Natural killer cell treated with Interleukin-12 subunit alpha and Interleukin-12 subunit beta and Interleukin-15 and Interleukin-18, amount 100 ng/mL, for 72 hours (primary cell): ENCODE results near the gene ATP9B. TPM values are rescaled to one million over a fixed set of nuclear protein-coding genes. Genes with fewer than 3 reads are reported as not detected.
A peak's percentile ranks its signal among the peaks of the same experiment; 100 is the strongest.

Experiments used
- ATAC-seq, 2 donors: fragments of 150-1000 bp; cut with Tn5 transposase in 1 of 2; sonication (Bioruptor Pico), chemical (Tn5 transposase) in 1 of 2; 2 replicates each; pipeline ENCODE4 v1.10.0; 2021
- DNase-seq: peaks from one replicate; pipeline ENCODE4 v3.0.0; 2022; ENCODE audit warnings: low spot score
- H3K27ac Mint-ChIP-seq, 2 donors: 1 replicate in 1 of 2; 2 replicates in 1 of 2; pipeline ENCODE4 v1.8.0; 2022; ENCODE audit warnings: mixed read lengths in 2 of 2, mild to moderate bottlenecking in 1 of 2, moderate library complexity in 1 of 2
- H3K27me3 Mint-ChIP-seq, 2 donors: 1 replicate in 1 of 2; 2 replicates in 1 of 2; pipeline ENCODE4 v1.8.0; 2022; ENCODE audit warnings: mixed read lengths in 2 of 2
- H3K36me3 Mint-ChIP-seq: one replicate; pipeline ENCODE4 v1.8.0; 2022; ENCODE audit warnings: mixed read lengths
- H3K4me1 Mint-ChIP-seq, 2 donors: 1 replicate in 1 of 2; 2 replicates in 1 of 2; pipeline ENCODE4 v1.8.0; 2022; ENCODE audit warnings: low read depth in 2 of 2, mixed read lengths in 2 of 2, mild to moderate bottlenecking in 1 of 2
- H3K4me3 Mint-ChIP-seq: one replicate; pipeline ENCODE4 v1.8.0; 2022; ENCODE audit warnings: mixed read lengths
- H3K9me3 Mint-ChIP-seq: 2 replicates; pipeline ENCODE4 v1.8.0; 2022; ENCODE audit warnings: mixed read lengths
- total RNA-seq, 2 donors: library from RNA; stranded (reverse); gene quantifications; one replicate each; pipeline ENCODE4 v1.2.3, GENCODE V29; 2022

The ATP9B gene
- total RNA-seq, 2 donors from 2014 or later = 36.8 to 59.6 TPM

DNA sequence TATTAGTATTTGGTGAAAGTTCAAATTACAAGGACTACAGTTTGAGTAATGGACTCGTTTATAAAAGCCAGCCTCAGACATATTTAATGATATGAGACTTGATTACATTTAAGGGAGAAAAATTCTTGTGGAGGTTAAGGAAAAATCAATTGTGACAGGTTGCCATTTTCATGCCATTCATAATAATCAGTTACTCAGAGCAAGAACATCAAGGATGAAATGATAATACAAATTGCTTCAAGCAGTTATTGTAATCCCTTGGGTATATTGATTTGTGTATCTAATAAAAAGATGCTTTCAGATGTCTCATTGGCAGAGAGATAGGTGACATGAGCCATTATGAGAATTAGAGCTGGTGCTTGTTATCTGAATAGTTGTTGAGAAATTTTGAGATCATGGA, 153.6 kb downstream of the ATP9B start:
- H3K36me3 Mint-ChIP-seq = no peaks in the 10 kb centered on the region
- no peak overlapping the region for H3K27ac Mint-ChIP-seq
- ATAC-seq = no peak
- no peak overlapping the region for H3K4me3 Mint-ChIP-seq
- no peaks in the 10 kb centered on the region for H3K27me3 Mint-ChIP-seq
- H3K4me1 Mint-ChIP-seq = peaks cover 7 to 12% of the 10 kb centered on the region in 2 donors
- no peaks in the 10 kb centered on the region for H3K9me3 Mint-ChIP-seq
- DNase-seq = no peak

DNA sequence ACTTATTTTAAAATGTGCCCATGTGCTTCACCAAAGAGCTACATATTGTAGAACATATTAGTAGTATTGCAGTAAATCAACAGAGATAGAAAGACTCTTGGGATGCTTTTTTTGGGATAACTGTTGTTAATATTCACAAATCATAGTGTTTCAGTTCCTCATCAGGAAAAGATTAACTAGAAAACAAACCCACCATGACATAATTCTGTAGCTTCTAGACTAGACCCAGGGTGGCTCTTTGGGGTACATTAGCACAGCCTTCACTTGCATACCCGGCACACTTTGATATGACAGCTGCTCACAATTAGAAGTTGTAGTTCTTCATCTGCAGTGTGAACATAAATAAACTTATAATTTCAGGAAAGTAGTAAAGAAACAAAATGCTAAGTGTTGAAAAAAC, 154.2 kb downstream of the ATP9B start:
- H3K27me3 Mint-ChIP-seq = no peaks in the 10 kb centered on the region
- no peak overlapping the region for H3K27ac Mint-ChIP-seq
- H3K9me3 Mint-ChIP-seq = no peaks in the 10 kb centered on the region
- H3K4me1 Mint-ChIP-seq = peaks cover 7 to 13% of the 10 kb centered on the region in 2 donors
- no peak overlapping the region for H3K4me3 Mint-ChIP-seq
- H3K36me3 Mint-ChIP-seq = no peaks in the 10 kb centered on the region
- DNase-seq = no peak
- ATAC-seq = no peak

GRCh38 chr18:79224381-79224780, 155.2 kb downstream of the ATP9B start:
- no peaks in the 10 kb centered on the region for H3K27me3 Mint-ChIP-seq
- H3K4me3 Mint-ChIP-seq = no peak overlapping the region

DNA sequence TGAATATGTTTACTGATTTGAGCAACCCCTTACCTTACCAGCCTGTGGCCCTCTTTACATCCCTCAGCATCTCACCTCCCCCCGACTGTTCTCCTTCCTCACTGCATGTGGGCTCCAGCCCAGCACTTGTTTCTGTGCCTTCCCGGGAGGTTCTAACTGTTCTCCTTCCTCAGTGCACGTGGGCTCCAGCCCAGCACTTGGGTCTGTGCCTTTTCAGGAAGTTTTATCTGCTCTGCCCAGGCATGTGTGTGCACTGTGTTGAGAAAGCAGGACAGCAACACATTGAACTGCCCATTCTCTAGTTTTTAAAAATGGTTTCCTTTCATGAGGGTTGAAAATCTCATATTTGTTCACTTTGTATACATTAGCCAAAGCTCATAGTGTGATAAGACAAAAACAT, 158.4 kb downstream of the ATP9B start:
- DNase-seq (no peak), ATAC-seq (no peak)
- H3K36me3 Mint-ChIP-seq = no peaks in the 10 kb centered on the region
- no peak overlapping the region for H3K4me3 Mint-ChIP-seq
- H3K27ac Mint-ChIP-seq = no peak overlapping the region
- peaks cover 7 to 13% of the 10 kb centered on the region in 2 donors for H3K4me1 Mint-ChIP-seq
- H3K9me3 Mint-ChIP-seq = no peaks in the 10 kb centered on the region
- H3K27me3 Mint-ChIP-seq = no peaks in the 10 kb centered on the region

More at GRCh38 chr18:79224381-79224780, 155.2 kb downstream of the ATP9B start:
- H3K4me1 Mint-ChIP-seq = peaks cover 7 to 13% of the 10 kb centered on the region in 2 donors
- no peaks in the 10 kb centered on the region for H3K36me3 Mint-ChIP-seq
- ATAC-seq (no peak), DNase-seq (no peak)
- no peaks in the 10 kb centered on the region for H3K9me3 Mint-ChIP-seq
- no peak overlapping the region for H3K27ac Mint-ChIP-seq

DNA sequence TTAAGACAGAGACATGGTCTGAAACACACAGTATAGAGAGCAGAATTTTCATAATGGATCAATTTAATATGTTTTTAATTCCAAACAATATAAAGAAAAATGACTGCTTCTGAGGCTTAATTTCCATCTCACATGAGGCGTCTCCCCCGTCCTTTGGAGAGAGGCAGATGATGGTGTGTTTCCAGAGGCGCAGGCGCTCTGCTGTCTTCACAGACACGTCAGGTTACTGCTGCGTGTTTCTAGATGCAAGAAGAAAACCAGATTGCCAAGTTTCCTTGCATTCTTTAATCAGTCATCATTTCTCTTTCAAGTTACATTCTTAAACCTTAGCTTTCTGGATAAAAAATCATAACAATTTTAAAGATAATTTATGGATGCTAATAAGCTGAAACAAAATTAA, 160.2 kb downstream of the ATP9B start:
- Mint-ChIP-seq H3K27ac (no peak overlapping the region), H3K4me1 (peaks cover 7 to 15% of the 10 kb centered on the region in 2 donors), H3K27me3 (no peaks in the 10 kb centered on the region), H3K9me3 (no peaks in the 10 kb centered on the region), H3K36me3 (no peaks in the 10 kb centered on the region), H3K4me3 (no peak overlapping the region)
- DNase-seq = no peak
- ATAC-seq = no peak

- Mint-ChIP-seq H3K9me3 (no peaks in the 10 kb centered on the region), H3K4me3 (no peak overlapping the region), H3K27me3 (no peaks in the 10 kb centered on the region), H3K4me1 (peaks cover 0 to 12% of the 10 kb centered on the region in 2 donors), H3K36me3 (no peaks in the 10 kb centered on the region), H3K27ac (no peak overlapping the region)
- DNase-seq (no peak), ATAC-seq (peak; percentile 20 to 40)
These were observed 165.2 kb downstream of the ATP9B start for GRCh38 chr18:79234438-79234837.

- ATAC-seq = no peak
- no peaks in the 10 kb centered on the region for H3K9me3 Mint-ChIP-seq
- H3K27me3 Mint-ChIP-seq = no peaks in the 10 kb centered on the region
- H3K27ac Mint-ChIP-seq = no peak overlapping the region
- H3K36me3 Mint-ChIP-seq = no peaks in the 10 kb centered on the region
- H3K4me1 Mint-ChIP-seq = peaks cover 0 to 9% of the 10 kb centered on the region in 2 donors
- no peak for DNase-seq
- H3K4me3 Mint-ChIP-seq = no peak overlapping the region
These were observed 170.4 kb downstream of the ATP9B start for GRCh38 chr18:79239631-79240030.

DNA sequence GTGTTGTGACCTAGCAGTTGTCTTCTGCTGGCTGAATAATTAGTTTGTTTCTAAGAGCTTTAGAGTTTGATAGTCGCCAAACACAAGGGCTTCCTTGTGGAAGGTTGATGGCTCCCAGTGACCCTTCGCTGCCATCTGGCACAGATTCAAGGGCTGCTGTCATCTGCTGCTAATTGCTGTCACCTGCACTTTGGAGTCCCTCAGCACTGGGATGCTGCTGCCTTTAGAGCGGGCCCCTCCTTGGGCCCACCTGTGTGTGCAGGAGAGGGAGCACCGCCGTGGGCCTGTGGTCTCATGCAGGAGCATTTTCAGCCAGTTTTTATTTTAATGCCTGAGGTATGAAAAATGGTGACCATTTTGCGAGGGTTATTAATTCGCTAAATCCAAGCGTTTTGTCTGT, 172.6 kb downstream of the ATP9B start:
- no peak overlapping the region for H3K4me3 Mint-ChIP-seq
- H3K9me3 Mint-ChIP-seq = no peaks in the 10 kb centered on the region
- no peaks in the 10 kb centered on the region for H3K36me3 Mint-ChIP-seq
- ATAC-seq = no peak
- DNase-seq = no peak
- no peak overlapping the region for H3K27ac Mint-ChIP-seq
- peaks cover 6 to 11% of the 10 kb centered on the region in 2 donors for H3K4me1 Mint-ChIP-seq
- H3K27me3 Mint-ChIP-seq = no peaks in the 10 kb centered on the region

DNA sequence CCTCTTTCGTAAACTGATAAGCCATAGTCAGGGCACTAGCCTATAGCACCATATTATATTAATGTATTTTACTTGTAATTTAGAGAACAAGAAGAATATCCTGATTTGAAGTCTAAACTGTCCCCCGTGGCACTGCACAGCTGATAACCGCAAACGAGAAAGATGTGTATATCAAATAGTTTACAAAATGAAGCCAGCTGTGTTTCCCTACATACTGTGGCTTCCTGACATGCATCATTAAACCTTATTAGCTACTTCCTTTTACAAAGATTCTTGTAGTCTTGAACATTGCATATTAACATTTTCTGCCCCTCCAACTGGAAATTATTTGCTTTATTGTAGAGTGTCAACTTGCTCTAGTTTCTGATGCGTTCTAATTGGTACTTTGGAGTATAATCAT, 173.1 kb downstream of the ATP9B start:
- H3K4me3 Mint-ChIP-seq = no peak overlapping the region

DNA sequence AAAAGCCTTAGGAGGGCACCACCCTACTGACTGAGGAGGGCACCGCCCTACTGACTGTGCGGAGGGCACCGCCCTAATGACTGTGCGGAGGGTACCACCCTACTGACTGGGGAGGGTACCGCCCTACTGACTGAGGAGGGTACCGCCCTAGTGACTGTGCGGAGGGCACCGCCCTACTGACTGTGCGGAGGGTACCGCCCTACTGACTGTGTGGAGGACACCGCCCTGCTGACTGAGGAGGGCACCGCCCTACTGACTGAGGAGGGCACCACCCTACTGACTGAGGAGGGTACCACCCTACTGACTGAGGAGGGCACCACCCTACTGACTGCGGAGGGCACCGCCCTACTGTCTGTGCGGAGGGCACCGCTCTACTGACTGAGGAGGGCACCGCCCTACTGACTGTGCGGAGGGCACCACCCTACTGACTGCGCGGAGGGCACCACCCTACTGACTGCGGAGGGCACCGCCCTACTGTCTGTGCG, 176.4 kb downstream of the ATP9B start:
- H3K27ac Mint-ChIP-seq = no peak overlapping the region
- H3K36me3 Mint-ChIP-seq = no peaks in the 10 kb centered on the region
- H3K4me1 Mint-ChIP-seq = peaks cover 5 to 15% of the 10 kb centered on the region in 2 donors
- DNase-seq (no peak), ATAC-seq (no peak)
- H3K27me3 Mint-ChIP-seq = no peaks in the 10 kb centered on the region
- no peak overlapping the region for H3K4me3 Mint-ChIP-seq
- H3K9me3 Mint-ChIP-seq = no peaks in the 10 kb centered on the region

More for the DNA sequence above, 173.1 kb downstream of the ATP9B start:
- ATAC-seq = no peak
- H3K27ac Mint-ChIP-seq = no peak overlapping the region
- H3K27me3 Mint-ChIP-seq = no peaks in the 10 kb centered on the region
- DNase-seq = no peak
- H3K4me1 Mint-ChIP-seq = peaks cover 7 to 11% of the 10 kb centered on the region in 2 donors
- no peaks in the 10 kb centered on the region for H3K9me3 Mint-ChIP-seq
- no peaks in the 10 kb centered on the region for H3K36me3 Mint-ChIP-seq

- Mint-ChIP-seq H3K4me1 (peaks cover 8 to 15% of the 10 kb centered on the region in 2 donors), H3K27me3 (no peaks in the 10 kb centered on the region), H3K9me3 (no peaks in the 10 kb centered on the region), H3K27ac (peak overlapping the region in 1 of 2 donors; percentile 16), H3K36me3 (no peaks in the 10 kb centered on the region), H3K4me3 (peak overlapping the region; percentile 49)
- peak; percentile 98 to 99 for ATAC-seq
- peak; percentile 74 for DNase-seq
These were observed 177.3 kb downstream of the ATP9B start for GRCh38 chr18:79246309-79247108.

- Mint-ChIP-seq H3K27ac (no peak overlapping the region), H3K36me3 (no peaks in the 10 kb centered on the region), H3K27me3 (no peaks in the 10 kb centered on the region), H3K4me3 (no peak overlapping the region), H3K9me3 (no peaks in the 10 kb centered on the region), H3K4me1 (peaks cover 12 to 15% of the 10 kb centered on the region in 2 donors)
- DNase-seq (no peak), ATAC-seq (no peak)
These were observed 179.4 kb downstream of the ATP9B start for GRCh38 chr18:79248495-79249060.

DNA sequence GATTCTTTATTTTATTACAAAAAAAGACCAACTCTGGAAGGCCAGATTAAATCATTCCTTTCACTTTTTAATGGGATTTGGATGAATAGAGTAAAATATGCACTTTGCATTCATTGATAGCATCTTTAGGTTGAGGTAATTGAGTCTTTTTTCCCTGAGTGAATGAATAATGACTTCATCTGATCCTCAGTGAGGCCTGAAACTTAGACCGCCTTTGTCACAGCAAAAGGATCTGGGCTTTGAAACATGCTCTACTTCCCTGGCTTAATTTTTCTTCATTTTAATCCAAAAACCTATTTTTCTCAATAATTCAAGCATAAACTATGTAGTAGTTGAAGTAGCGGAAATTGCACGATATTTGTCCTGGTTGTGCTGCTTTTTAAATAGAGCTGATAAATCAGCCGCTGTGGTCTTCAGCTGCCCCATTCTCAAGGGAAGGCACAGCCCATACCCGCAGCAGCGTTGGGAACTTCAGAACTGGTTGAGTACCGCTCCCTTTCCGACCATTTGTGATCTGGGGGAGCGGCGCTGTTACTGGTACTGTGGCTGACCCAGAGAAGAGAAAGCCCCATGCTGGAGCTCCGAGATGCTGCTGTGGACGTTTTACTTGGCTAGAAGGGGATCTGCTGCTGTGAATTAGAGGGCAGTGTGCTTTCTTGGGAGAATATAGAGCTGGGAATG, 181.2 kb downstream of the ATP9B start:
- DNase-seq (no peak), ATAC-seq (no peak)
- H3K9me3 Mint-ChIP-seq = no peaks in the 10 kb centered on the region
- peaks cover 12 to 15% of the 10 kb centered on the region in 2 donors for H3K4me1 Mint-ChIP-seq
- no peak overlapping the region for H3K4me3 Mint-ChIP-seq
- peaks cover 7% of the 10 kb centered on the region for H3K36me3 Mint-ChIP-seq
- no peak overlapping the region for H3K27ac Mint-ChIP-seq
- H3K27me3 Mint-ChIP-seq = no peaks in the 10 kb centered on the region

DNA sequence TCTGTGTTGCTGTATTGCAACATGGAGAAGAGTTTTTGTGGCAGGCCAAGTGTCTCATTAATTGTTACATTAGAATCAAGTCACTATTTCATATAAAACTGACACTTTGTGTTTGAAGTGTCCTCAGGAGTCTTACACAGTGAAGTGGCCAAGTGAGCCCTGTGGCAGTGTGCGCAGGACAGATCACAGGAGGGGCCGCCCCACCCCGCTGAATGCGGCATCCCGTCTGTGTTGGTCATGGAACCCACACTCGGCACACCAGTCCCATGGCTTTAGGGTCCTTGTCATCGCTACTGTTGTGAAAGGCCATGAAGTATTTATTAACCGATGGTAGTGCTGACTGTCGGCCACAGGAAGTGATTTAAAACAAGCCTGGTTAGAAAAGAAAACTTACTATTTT, 181.8 kb downstream of the ATP9B start:
- Mint-ChIP-seq H3K4me3 (no peak overlapping the region), H3K9me3 (no peaks in the 10 kb centered on the region), H3K27ac (no peak overlapping the region), H3K27me3 (no peaks in the 10 kb centered on the region), H3K36me3 (peaks cover 7% of the 10 kb centered on the region), H3K4me1 (peaks cover 12 to 15% of the 10 kb centered on the region in 2 donors)
- ATAC-seq = no peak
- no peak for DNase-seq
